Inferior parietal cortex (tissue), 1 donor: ENCODE results near the gene F11R.
"Not testable (repeated sequence)": the region's sequence is repeated elsewhere in the genome, so short reads cannot be mapped to it uniquely, and the experiment has no call there.

Experiments used
- DNase-seq: peaks from one replicate; pipeline ENCODE4 v3.0.0-alpha.2; 2016; ENCODE audit errors: extremely low spot score

The F11R gene

DNA sequence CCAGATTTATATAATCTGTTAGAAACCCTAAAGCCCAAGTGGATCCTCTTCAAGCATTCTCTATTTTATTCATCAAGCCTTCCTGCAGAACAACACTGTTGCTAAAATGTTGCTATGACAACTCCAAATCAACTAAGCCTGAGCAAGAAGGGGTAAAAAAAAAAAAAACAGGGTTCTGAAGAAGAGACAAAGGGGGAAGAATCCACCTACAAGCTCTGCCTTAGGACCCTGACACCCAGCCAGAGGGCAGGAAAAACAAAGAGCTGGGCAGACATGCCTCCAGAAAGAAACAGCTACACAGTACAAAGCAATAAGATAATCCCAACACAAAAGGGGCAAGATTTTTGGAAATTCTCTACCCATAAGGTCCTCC, 23.6 kb upstream of the F11R start:
- no peak for DNase-seq

DNA sequence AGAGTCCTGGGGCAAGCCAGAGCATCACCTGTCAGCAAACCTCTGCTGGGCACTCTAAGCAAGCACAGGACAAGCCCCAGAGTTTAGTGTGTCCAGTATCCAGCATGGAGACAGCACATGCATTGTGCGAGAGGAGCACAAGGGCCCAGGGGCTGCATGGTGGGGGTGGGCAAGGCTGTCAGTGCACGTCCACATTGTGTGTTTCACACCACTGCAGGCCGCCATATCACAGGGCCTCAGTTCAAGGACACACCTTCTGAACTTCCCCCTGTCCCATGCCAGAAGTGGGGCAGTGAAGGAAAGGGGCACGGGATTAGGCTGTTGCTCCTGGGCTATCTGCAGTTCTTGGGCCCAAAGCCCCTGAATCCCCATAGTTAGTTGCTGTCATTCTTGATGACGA, 18.6 kb upstream of the F11R start:
- no peak for DNase-seq

DNA sequence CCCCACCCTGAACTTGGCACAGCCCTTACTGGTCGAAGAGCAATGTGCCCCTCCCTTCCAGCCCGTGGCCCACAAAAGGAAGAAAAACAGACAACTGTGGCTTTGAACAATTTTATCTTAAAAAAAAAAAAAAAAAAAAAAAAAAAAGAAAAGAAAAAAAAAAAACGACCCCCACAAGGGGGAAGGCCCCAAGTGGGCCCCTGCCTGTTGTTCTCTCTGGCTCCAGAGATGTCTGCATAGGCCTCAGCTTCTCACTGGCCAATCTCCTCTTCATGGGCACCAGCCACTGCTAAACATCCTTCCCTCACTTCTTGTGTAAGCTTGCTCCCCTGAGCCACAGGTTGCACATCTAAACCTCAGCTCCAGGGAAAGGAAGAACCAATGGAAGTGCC, 18.2 kb upstream of the F11R start:
- DNase-seq: no peak

DNA sequence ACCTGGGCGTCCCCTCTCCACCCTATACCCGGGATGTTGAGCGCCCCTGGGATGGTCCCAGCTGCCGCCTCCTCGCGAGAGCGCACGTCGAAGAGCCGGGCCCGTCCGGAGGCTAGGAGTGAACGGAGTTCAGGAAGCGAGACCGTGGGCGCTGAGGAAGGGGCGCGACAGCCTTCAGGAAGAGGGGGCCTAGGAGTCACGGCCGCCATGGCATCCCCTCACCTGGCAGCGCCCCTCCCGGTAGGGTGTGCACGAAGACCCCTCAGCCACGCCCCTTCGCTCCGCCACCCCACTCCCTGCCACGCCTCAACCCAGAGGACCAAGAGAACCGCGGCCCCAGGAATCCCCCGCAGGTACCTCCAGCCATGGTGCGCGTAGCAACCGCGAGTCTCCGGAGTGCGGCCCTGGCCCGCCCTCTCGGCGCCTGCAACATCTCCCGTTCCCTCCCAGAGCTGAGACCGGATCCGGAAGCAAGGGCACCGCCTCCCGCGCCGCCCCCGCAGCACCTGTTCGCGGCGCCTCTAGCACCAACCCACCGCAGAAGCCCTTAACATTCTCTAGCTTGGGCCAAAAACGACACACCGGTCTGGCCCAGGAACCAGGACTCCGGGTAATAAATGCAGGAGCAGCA, 17.7 kb upstream of the F11R start, which contains the start of gene TSTD1:
Gene TSTD1 (minus strand): TSS at position 442 of the 631 bp plus-strand sequence. CDS start 75 bp downstream, at position 367.
- DNase-seq: peak; percentile 22

GRCh38 chr1:161037661-161038522, 16.9 kb upstream of the F11R start:
- DNase-seq: no peak

GRCh38 chr1:161033751-161034150, 12.8 kb upstream of the F11R start:
- DNase-seq: no peak

DNA sequence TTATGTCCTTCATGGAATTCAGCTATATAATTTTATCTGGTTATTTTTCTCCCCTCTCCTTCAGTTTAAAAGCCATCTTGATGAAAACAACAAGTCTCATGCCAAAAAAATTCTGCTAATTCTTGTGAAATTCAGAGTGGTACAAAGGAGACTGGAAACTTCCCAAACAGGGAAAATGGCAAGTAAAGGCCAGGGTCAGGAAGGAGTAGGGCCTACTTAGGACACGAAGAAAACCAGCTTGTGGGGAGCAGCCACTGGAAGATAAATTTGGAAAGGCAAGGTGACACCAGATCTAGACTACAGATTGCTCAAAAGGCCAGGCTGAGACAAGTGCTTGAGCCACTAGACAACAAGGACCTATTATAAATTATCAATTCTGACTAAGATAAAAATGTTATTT, 11.5 kb upstream of the F11R start:
- no peak for DNase-seq

DNA sequence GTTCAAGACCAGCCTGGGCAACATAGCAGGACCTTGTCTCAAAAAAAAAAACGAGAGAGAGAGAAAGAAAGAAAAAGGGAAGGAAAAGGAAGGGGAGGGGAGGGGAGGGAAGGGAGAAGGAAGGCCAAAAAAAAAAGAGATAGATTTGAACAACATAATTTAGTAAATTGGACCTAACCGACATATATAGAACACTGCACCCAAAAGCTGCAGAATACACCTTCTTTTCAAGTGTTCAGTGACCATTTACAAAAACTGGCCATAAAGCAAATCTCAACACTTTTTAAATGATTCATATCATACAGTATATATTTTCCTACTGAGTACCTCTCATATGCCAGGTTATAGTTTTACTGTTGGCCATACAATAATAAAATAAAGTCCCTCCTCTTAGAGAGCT, 10.9 kb upstream of the F11R start:
- DNase-seq: no peak

- DNase-seq: not testable (repeated sequence)
Measured at GRCh38 chr1:161029466-161029865, 8.5 kb upstream of the F11R start.

DNA sequence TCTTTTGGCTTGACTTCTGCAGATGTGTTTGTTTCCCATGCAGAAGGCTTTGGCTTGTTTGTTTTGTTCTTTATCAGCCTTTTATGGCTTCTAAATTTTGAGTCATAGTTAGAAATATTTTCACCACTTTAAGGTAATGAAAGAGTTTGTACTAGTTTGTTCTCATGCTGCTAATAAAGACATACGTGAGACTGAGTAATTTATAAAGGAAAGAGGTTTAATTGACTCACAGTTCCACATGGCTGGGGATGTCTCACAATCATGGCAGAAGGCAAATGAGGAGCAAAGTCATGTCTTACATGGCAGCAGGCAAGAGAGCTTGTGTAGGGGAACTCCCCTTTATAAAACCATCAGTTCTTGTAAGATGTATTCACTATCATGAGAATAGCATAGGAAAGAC, 6.0 kb upstream of the F11R start:
- not testable (repeated sequence) for DNase-seq

GRCh38 chr1:161022432-161022831, 1.5 kb upstream of the F11R start:
- not testable (repeated sequence) for DNase-seq

DNA sequence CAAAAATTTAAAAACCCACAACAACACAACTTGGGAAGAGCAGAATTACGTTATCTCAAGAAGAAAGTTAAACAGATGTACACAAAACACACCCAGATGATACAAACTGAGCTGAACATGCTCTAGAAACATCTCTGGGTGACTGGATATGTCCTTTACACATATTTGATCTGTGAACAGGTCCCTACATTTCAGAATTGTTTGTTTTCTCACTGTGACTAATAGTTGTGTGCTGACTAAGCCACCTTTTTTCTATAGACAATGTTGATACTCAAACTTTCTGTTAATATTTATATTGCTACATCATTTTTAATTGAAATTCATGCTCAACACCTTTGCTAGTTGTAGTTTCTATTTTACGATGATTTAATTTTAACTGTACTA, 1.0 kb upstream of the F11R start:
- no peak for DNase-seq

GRCh38 chr1:161021165-161021969, 415 bp upstream of the F11R start:
- DNase-seq: peak; percentile 48

- no peak for DNase-seq
Measured at GRCh38 chr1:161019751-161020495, 1.0 kb downstream of the F11R start.

DNA sequence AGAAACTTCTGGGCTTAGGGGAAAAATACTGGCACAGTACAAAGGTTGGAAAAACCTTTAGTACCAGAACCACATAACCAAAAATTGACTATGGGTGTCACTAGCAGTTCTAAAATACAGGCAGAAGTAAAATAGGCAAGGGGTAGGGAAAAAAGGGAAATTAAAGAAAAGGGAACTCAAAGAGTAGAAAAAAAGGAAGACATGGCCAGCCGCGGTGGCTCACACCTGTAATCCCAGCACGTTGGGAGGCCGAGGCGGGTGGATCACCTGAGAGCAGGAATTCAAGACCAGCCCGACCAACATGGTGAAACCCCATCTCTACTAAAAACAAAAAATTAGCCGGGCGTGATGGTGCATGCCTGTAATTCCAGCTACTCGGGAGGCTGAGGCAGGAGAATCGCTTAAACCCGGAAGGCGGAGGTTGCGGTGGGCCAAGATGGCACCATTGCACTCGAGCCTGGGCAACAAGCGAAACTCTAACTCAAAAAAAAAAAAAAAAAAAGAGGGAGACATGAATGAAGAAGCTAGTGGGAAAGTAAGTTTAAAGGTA, 1.8 kb downstream of the F11R start:
- DNase-seq: not testable (repeated sequence)

GRCh38 chr1:161018631-161018930, 2.4 kb downstream of the F11R start:
- DNase-seq: no peak

- DNase-seq: no peak
Measured at GRCh38 chr1:161017756-161018630, 3.0 kb downstream of the F11R start.

DNA sequence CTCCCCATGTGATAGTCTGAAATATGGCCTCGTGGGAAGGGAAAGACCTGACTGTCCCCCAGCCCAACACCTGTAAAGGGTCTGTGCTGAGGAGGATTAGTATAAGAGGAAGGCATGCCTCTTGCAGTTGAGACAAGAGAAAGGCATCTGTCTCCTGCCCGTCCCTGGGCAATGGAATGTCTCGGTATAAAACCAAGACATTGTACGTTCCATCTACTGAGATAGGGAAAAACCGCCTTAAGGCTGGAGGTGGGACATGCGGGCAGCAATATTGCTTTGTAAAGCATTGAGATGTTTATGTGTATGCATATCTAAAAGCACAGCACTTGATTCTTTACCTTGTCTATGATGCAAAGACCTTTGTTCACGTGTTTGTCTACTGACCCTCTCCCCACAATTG, 3.8 kb downstream of the F11R start:
- DNase-seq: not testable (repeated sequence)

DNA sequence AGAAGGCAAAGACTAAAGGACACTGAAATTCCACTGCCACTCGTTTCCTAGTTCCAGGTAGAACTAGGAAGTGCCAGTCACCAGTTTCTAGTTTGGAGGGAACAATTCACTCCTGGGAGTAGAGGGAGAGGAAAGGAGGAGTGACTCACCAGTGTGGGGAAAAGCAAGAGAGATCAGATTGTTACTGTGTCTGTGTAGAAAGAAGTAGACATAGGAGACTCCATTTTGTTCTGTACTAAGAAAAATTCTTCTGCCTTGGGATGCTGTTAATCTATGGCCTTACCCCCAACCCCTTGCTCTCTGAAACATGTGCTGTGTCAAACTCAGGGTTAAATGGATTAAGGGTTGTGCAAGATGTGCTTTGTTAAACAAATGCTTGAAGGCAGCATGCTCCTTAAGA, 4.3 kb downstream of the F11R start:
- not testable (repeated sequence) for DNase-seq

DNA sequence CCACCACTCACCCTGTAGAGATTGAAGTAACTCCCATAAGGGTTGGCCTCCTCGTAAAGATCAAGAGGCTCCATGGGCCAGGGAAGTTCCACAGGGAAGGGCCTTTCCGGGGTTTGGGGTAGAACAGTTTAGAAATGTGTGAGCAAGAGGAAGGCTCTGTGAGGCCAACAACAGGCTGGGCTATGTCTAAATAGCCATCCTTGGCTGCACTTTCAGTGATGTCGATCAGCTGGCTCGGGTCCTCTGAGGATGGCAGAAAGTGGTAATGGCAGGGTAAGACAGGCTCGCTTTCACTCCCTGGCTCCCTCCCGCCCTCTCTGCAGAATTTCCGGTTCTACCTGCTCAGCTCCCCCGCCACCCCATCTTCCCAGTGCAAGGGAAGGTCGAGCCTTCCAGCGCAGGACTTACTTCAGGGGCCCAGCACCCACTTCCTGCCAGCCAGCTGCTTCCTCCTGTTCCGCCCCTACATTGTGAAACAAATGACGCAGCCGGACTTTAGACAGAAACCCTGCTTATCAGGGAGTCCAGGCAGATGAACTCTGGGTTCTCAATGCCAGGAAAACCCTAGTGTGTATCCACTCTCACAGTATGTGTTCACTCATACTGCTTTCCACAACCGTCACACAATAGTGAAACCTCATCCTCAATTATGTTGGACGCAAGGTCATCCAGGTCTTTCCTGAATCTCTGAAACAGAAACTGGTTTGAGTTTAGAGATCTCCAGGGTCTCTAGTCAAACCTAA, 7.3 kb downstream of the F11R start:
- DNase-seq: peak; percentile 42
